ENCODE results near the gene PTPRD. TPM values are rescaled to one million over a fixed set of nuclear protein-coding genes. Genes with fewer than 3 reads are reported as not detected.

PTPRD gene
- total and polyA plus RNA-seq, 2 donors from 2014 or later = 6.4 to 78.9 TPM

- no peaks in the 10 kb centered on the region for H3K36me3 ChIP-seq (ENCODE audit: control insufficient read depth in 2 of 3, insufficient read depth in 3 of 3, low read length in 3 of 3)
- TF ChIP-seq CTCF (IDR thresholded peaks at IDR 0.05; ENCODE audit: borderline replicate concordance, extremely low read depth, insufficient read depth) = no peak
- no peak overlapping the region for H3K27ac ChIP-seq (ENCODE audit: low read depth in 2 of 2, low read length in 2 of 2)
- no peak for FAIRE-seq
- H3K9ac ChIP-seq (ENCODE audit: low read length in 3 of 3) = no peak overlapping the region
- H3K9me3 ChIP-seq (ENCODE audit: control insufficient read depth in 2 of 3, insufficient read depth in 1 of 3, low read length in 3 of 3) = no peaks in the 10 kb centered on the region
- intact Hi-C loops (cut with DNase I) = no loop called here
- no peak overlapping the region for H3K4me3 ChIP-seq (ENCODE audit: low read length in 3 of 3)
- no peaks in the 10 kb centered on the region for H3K27me3 ChIP-seq (ENCODE audit: control insufficient read depth, insufficient read depth, low read length)
- no peak for DNase-seq
- H3K4me1 ChIP-seq (ENCODE audit: control insufficient read depth in 2 of 3, insufficient read depth in 2 of 3, low read depth in 1 of 3, low read length in 3 of 3) = no peaks in the 10 kb centered on the region
These were observed 1990.5 kb downstream of the PTPRD start for GRCh38 chr9:8622222-8622802.

- Histone ChIP-seq H3K27ac (ENCODE audit: low read depth in 2 of 2, low read length in 2 of 2) (no peak overlapping the region), H3K9ac (ENCODE audit: low read length in 3 of 3) (no peak overlapping the region), H3K9me3 (ENCODE audit: control insufficient read depth in 2 of 3, insufficient read depth in 1 of 3, low read length in 3 of 3) (no peaks in the 10 kb centered on the region), H3K4me3 (ENCODE audit: low read length in 3 of 3) (no peak overlapping the region), H3K27me3 (ENCODE audit: control insufficient read depth, insufficient read depth, low read length) (no peaks in the 10 kb centered on the region), H3K4me1 (ENCODE audit: control insufficient read depth in 2 of 3, insufficient read depth in 2 of 3, low read depth in 1 of 3, low read length in 3 of 3) (no peaks in the 10 kb centered on the region), H3K36me3 (ENCODE audit: control insufficient read depth in 2 of 3, insufficient read depth in 3 of 3, low read length in 3 of 3) (no peaks in the 10 kb centered on the region)
- intact Hi-C loops (cut with DNase I) = no loop called here
- no peak for TF ChIP-seq CTCF (IDR thresholded peaks at IDR 0.05; ENCODE audit: borderline replicate concordance, extremely low read depth, insufficient read depth)
- FAIRE-seq (no peak), DNase-seq (peak in 2 of 5 donors; percentile 50 to 68)
These were observed 1991.4 kb downstream of the PTPRD start for GRCh38 chr9:8621416-8621815.

- TF ChIP-seq CTCF (IDR thresholded peaks at IDR 0.05; ENCODE audit: borderline replicate concordance, extremely low read depth, insufficient read depth) = no peak
- H3K27me3 ChIP-seq (ENCODE audit: control insufficient read depth, insufficient read depth, low read length) = no peaks in the 10 kb centered on the region
- no peak overlapping the region for H3K9ac ChIP-seq (ENCODE audit: low read length in 3 of 3)
- H3K9me3 ChIP-seq (ENCODE audit: control insufficient read depth in 2 of 3, insufficient read depth in 1 of 3, low read length in 3 of 3) = no peaks in the 10 kb centered on the region
- no peak overlapping the region for H3K27ac ChIP-seq (ENCODE audit: low read depth in 2 of 2, low read length in 2 of 2)
- DNase-seq (no peak), FAIRE-seq (no peak)
- intact Hi-C loops (cut with DNase I) = no loop called here
- H3K36me3 ChIP-seq (ENCODE audit: control insufficient read depth in 2 of 3, insufficient read depth in 3 of 3, low read length in 3 of 3) = no peaks in the 10 kb centered on the region
- no peak overlapping the region for H3K4me3 ChIP-seq (ENCODE audit: low read length in 3 of 3)
- no peaks in the 10 kb centered on the region for H3K4me1 ChIP-seq (ENCODE audit: control insufficient read depth in 2 of 3, insufficient read depth in 2 of 3, low read depth in 1 of 3, low read length in 3 of 3)
These were observed 1996.4 kb downstream of the PTPRD start for GRCh38 chr9:8616414-8616813.

GRCh38 chr9:8614926-8615440 lies 1997.8 kb downstream of the PTPRD start:
- H3K27me3 ChIP-seq (ENCODE audit: control insufficient read depth, insufficient read depth, low read length) = no peaks in the 10 kb centered on the region
- H3K9ac ChIP-seq (ENCODE audit: low read length in 3 of 3) = no peak overlapping the region
- DNase-seq = no peak
- H3K27ac ChIP-seq (ENCODE audit: low read depth in 2 of 2, low read length in 2 of 2) = no peak overlapping the region
- no peaks in the 10 kb centered on the region for H3K9me3 ChIP-seq (ENCODE audit: control insufficient read depth in 2 of 3, insufficient read depth in 1 of 3, low read length in 3 of 3)
- no peak overlapping the region for H3K4me3 ChIP-seq (ENCODE audit: low read length in 3 of 3)
- TF ChIP-seq CTCF (IDR thresholded peaks at IDR 0.05; ENCODE audit: borderline replicate concordance, extremely low read depth, insufficient read depth) = no peak
- H3K36me3 ChIP-seq (ENCODE audit: control insufficient read depth in 2 of 3, insufficient read depth in 3 of 3, low read length in 3 of 3) = no peaks in the 10 kb centered on the region
- no peaks in the 10 kb centered on the region for H3K4me1 ChIP-seq (ENCODE audit: control insufficient read depth in 2 of 3, insufficient read depth in 2 of 3, low read depth in 1 of 3, low read length in 3 of 3)
- intact Hi-C loops (cut with DNase I) = no loop called here
- no peak for FAIRE-seq

Data from kidney (tissue), 14 donors.